ENCODE data around the gene AHCTF1.

Gene AHCTF1

GRCh38 chr1:246798606-246799496 is 132.9 kb downstream of the AHCTF1 start:
- DNase-seq, result no peak

- DNase-seq, result no peak
Observed at GRCh38 chr1:246798107-246798506, 133.6 kb downstream of the AHCTF1 start.

DNA sequence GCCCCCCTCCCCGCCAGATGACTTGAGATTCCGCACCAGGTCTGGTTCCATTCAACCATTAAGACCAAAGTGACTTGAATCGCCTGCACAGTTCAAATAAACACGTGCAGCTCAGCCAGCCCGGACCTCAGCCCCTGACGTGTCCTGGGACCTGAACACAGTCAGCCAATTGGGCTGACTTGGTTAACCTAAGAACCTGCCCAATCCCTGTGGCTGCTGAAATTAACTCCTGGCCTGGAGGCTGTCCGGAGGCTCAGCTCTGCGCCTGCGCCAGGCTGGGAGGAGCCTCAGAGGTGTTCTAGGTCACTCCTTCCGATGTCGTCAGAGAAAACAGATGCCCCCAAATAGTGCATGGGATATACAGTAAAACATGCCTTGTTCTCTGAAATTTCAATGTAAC is 134.2 kb downstream of the AHCTF1 start:
- no peak for DNase-seq

DNA sequence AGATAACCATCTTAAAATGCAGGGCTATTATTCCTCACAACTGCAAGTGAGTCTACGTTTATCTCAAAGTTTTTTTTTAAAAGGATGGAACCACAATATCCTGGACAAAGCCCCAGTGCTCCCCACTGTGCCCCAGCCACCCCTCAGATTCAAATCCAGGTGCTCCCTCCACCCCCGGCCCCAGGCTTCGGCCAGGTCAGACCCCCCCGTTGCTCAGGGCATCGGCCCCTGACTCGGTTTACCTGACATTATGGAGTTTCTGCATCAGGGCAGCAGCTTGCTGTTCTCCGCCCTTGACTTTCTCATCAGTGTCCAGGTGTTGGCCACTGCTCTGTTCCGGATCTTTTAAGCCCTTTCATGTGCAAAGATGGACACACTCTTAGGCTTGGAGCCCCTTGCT is 134.6 kb downstream of the AHCTF1 start:
- no peak for DNase-seq

GRCh38 chr1:246795906-246796694 is 135.6 kb downstream of the AHCTF1 start:
- DNase-seq, result no peak

DNA sequence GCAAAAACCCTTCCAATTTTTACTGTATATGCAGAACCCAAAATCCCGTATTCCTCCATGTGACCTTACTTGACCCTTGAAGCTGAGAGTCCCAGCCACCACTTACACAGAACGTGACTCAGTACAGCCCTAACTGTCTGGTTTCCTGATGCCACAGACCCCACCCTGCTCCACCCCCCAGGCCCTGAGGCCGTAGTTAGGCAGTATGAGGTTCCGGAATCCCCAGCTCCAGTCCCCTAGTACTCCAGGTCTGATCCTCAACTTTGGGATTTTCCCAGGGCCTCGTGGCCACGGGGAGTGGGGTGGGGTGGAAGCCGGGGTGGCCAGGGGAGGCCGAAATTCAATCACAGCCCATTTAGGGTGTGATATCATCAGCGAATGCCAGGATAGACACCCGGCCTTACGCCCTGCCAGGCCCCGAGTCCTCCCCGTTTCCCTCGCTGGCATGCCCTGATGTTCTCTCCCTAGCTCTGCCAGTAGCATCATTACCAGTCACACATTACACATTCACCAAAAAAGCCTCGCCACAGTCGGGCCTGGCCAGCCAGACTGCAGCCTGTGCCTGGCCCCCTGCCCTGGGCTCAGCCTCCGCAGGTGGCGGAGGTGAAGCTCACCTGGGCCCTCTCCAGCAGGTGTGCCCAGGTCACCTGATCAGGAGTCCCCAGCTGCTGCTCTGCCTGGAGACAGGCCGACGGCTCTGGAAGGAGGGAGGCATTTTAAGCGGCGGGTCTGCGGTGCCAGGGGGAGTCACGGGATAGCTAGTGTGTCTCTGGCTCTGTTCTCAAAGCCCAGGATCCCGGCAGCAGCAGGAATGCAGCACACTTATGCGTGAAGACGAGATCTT is 136.7 kb downstream of the AHCTF1 start:
- peak; percentile 28 for DNase-seq

GRCh38 chr1:246794048-246794827 is 137.5 kb downstream of the AHCTF1 start:
- no peak for DNase-seq

DNA sequence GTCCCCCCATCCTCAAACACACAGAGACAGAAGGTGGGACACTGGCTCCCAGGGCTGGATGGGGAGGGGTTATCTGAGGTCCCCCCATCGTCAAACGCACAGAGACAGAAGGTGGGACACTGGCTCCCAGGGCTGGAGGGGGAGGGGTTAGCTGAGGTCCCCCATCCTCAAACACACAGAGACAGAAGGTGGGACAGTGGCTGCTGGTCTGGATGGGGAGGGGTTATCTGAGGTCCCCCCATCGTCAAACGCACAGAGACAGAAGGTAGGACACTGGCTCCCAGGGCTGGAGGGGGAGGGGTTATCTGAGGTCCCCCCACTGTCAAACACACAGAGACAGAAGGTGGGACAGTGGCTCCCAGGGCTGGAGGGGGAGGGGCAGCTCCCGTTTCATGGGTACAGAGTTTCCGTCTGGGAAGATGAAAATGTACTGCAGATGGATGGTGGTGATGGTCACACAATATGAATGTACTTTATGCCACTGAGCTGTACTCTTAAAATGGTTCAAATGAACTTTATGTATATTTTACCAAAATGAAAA is 138.3 kb downstream of the AHCTF1 start:
- no peak for DNase-seq

DNA sequence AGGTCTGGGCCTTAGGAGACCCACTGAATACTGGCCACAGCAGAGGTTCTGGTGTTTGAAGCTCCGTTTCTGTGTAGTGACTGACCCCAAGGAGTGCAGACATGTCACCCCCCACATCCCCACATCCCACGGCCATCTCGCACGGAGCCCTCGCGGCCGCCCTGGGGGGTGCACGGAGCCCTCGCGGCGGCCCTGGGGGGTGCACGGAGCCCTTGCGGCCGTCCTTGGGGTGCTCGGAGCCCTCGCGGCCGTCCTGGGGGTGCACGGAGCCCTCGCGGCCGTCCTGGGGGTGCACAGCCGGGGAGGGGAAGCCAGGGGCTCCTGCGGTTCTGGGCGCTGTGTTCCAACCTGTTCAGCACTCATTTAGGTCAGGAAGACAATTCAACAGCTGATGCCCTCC is 139.1 kb downstream of the AHCTF1 start:
- DNase-seq, result no peak

GRCh38 chr1:246791303-246791918 is 140.3 kb downstream of the AHCTF1 start:
- no peak for DNase-seq

GRCh38 chr1:246790833-246791232 is 140.9 kb downstream of the AHCTF1 start:
- DNase-seq, result no peak

DNA sequence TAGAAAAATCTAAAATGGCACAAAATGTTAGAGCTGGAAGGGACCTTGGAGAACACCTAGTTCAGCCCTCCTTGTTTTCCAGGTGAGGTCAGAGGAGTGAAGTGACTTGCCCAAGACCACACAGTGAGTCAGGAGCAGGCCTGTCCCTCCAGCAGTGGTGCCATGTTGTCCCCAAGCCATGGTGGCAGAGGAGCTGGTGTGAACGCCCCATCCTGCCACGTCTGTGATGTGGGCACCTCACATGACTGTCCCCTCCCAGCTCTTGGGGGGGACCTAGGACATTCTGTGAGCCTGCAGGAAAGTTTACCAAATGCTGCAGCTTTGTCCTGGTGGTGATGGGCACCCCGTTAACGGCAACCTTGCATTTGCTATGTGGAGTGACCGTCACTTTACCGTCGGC is 141.4 kb downstream of the AHCTF1 start:
- no peak for DNase-seq

- DNase-seq, result no peak
Observed at GRCh38 chr1:246789454-246790339, 142.1 kb downstream of the AHCTF1 start.

Measured in fibroblast of skin of abdomen (primary cell).